Neutrophil (primary cell): ENCODE results near the gene GABPA.
A peak's percentile ranks its signal among the peaks of the same experiment; 100 is the strongest.

Experiments used
- H3K27ac ChIP-seq: fragments of 200-600 bp; sonication (generic); 2 replicates; pipeline ENCODE4 v1.5.1; 2016; ENCODE audit warnings: mild to moderate bottlenecking, moderate library complexity
- H3K27me3 ChIP-seq: fragments of 200-600 bp; sonication (generic); 2 replicates; pipeline ENCODE4 v1.6.0; 2016; ENCODE audit warnings: mild to moderate bottlenecking
- H3K36me3 ChIP-seq: fragments of 200-600 bp; sonication (generic); 2 replicates; pipeline ENCODE4 v1.5.1; 2017
- H3K4me1 ChIP-seq, 2 experiments: fragments of 200-600 bp in 1 of 2; sonication (generic) in 1 of 2; 1 replicate in 1 of 2; 2 replicates in 1 of 2; pipeline versions ENCODE4 v1.5.1 to v1.6.1; 2013 to 2016; ENCODE audit warnings: low read depth in 1 of 2, low read length in 1 of 2, mild to moderate bottlenecking in 1 of 2, moderate library complexity in 1 of 2; ENCODE audit not compliant: control insufficient read depth in 1 of 2, insufficient read depth in 1 of 2
- H3K4me3 ChIP-seq, 2 experiments: fragments of 200-600 bp in 1 of 2; sonication (generic) in 1 of 2; 1 replicate in 1 of 2; 2 replicates in 1 of 2; pipeline ENCODE4 v1.5.1; 2013 to 2016; ENCODE audit warnings: low read depth in 1 of 2, low read length in 1 of 2, mild to moderate bottlenecking in 1 of 2, moderate library complexity in 1 of 2
- H3K9me3 ChIP-seq: fragments of 200-600 bp; sonication (generic); 2 replicates; pipeline ENCODE4 v1.5.1; 2016
- CTCF ChIP-seq: fragments of 200-600 bp; sonication (generic); IDR thresholded peaks from 2 replicates; pipeline ENCODE4 v1.5.1; 2016; ENCODE audit warnings: antibody characterized with exemption

Gene GABPA

GRCh38 chr21:25788677-25789076, 53.9 kb downstream of the GABPA start:
- no peak overlapping the region for H3K4me3 ChIP-seq
- no peak overlapping the region for H3K27ac ChIP-seq
- peaks cover 34% of the 10 kb centered on the region for H3K27me3 ChIP-seq
- H3K9me3 ChIP-seq, result no peaks in the 10 kb centered on the region
- peaks cover 4 to 10% of the 10 kb centered on the region in 2 experiments for H3K4me1 ChIP-seq
- TF ChIP-seq CTCF, result no peak
- H3K36me3 ChIP-seq, result no peaks in the 10 kb centered on the region

GRCh38 chr21:25790122-25790877, 55.5 kb downstream of the GABPA start:
- Histone ChIP-seq H3K27me3 (peaks cover 33% of the 10 kb centered on the region), H3K27ac (no peak overlapping the region), H3K9me3 (no peaks in the 10 kb centered on the region), H3K36me3 (no peaks in the 10 kb centered on the region), H3K4me1 (peaks cover 4 to 10% of the 10 kb centered on the region in 2 experiments), H3K4me3 (peak overlapping the region; percentile 3 to 27)
- no peak for TF ChIP-seq CTCF

- no peak overlapping the region for H3K27ac ChIP-seq
- no peaks in the 10 kb centered on the region for H3K9me3 ChIP-seq
- no peak overlapping the region for H3K4me3 ChIP-seq
- peaks cover 32% of the 10 kb centered on the region for H3K27me3 ChIP-seq
- no peaks in the 10 kb centered on the region for H3K36me3 ChIP-seq
- no peak for TF ChIP-seq CTCF
- H3K4me1 ChIP-seq, result peaks cover 4 to 10% of the 10 kb centered on the region in 2 experiments
Measured at GRCh38 chr21:25790878-25791204, 56.1 kb downstream of the GABPA start.

GRCh38 chr21:25791319-25791718, 56.5 kb downstream of the GABPA start:
- H3K36me3 ChIP-seq, result no peaks in the 10 kb centered on the region
- TF ChIP-seq CTCF, result no peak

GRCh38 chr21:25801217-25802014, 66.6 kb downstream of the GABPA start:
- Histone ChIP-seq H3K4me1 (no peaks in the 10 kb centered on the region), H3K27ac (no peak overlapping the region), H3K36me3 (no peaks in the 10 kb centered on the region), H3K27me3 (no peaks in the 10 kb centered on the region), H3K4me3 (no peak overlapping the region), H3K9me3 (no peaks in the 10 kb centered on the region)
- peak; percentile 78 for TF ChIP-seq CTCF

More at GRCh38 chr21:25791319-25791718, 56.5 kb downstream of the GABPA start:
- Histone ChIP-seq H3K27ac (no peak overlapping the region), H3K9me3 (no peaks in the 10 kb centered on the region), H3K4me3 (no peak overlapping the region), H3K27me3 (peaks cover 27% of the 10 kb centered on the region), H3K4me1 (peaks cover 4 to 10% of the 10 kb centered on the region in 2 experiments)
